H9 (cell line): ENCODE measurements around the gene COX5B. TPM values are rescaled to one million over a fixed set of nuclear protein-coding genes. Genes with fewer than 3 reads are reported as not detected.

Experiments
- DNase-seq: peaks from one replicate; pipeline ENCODE4 v3.0.0-alpha.2; 2017
- H2AFZ ChIP-seq: one replicate; pipeline ENCODE4 v1.6.1; 2013; ENCODE audit warnings: mild to moderate bottlenecking, low read length, control low read depth, moderate library complexity
- H2AK5ac ChIP-seq: 2 replicates; pipeline ENCODE4 v1.6.1; 2013; ENCODE audit warnings: low read length, control low read depth, mixed read lengths; ENCODE audit not compliant: insufficient read length
- H2BK120ac ChIP-seq: one replicate; pipeline ENCODE4 v1.6.1; 2013; ENCODE audit warnings: low read depth, mild to moderate bottlenecking, low read length, control low read depth, inconsistent platforms; ENCODE audit not compliant: poor library complexity, severe bottlenecking
- H2BK12ac ChIP-seq: 2 replicates; pipeline ENCODE4 v1.6.1; 2013; ENCODE audit warnings: low read length, control low read depth, mixed read lengths, low read depth; ENCODE audit not compliant: insufficient read length
- H2BK15ac ChIP-seq: 2 replicates; pipeline ENCODE4 v1.6.1; 2013; ENCODE audit warnings: low read depth, low read length, control low read depth
- H2BK20ac ChIP-seq: one replicate; pipeline ENCODE4 v1.6.1; 2013; ENCODE audit warnings: low read depth, mild to moderate bottlenecking, low read length, control low read depth, inconsistent platforms; ENCODE audit not compliant: poor library complexity, severe bottlenecking
- H2BK5ac ChIP-seq: 2 replicates; pipeline ENCODE4 v1.6.1; 2013; ENCODE audit warnings: low read length, control low read depth, mixed read lengths; ENCODE audit not compliant: insufficient read length
- H3K14ac ChIP-seq: 2 replicates; pipeline ENCODE4 v1.6.1; 2013; ENCODE audit warnings: low read length, control low read depth; ENCODE audit not compliant: insufficient read depth
- H3K18ac ChIP-seq: 2 replicates; pipeline ENCODE4 v1.6.1; 2013; ENCODE audit warnings: low read depth, mild to moderate bottlenecking, mixed read lengths, low read length, control low read depth; ENCODE audit not compliant: insufficient read length
- H3K23ac ChIP-seq: 2 replicates; pipeline ENCODE4 v1.6.1; 2013; ENCODE audit warnings: low read length, control low read depth, mixed read lengths, low read depth; ENCODE audit not compliant: insufficient read length
- H3K23me2 ChIP-seq: 2 replicates; pipeline ENCODE4 v1.6.1; 2013; ENCODE audit warnings: low read depth, mild to moderate bottlenecking, mixed read lengths, low read length, control low read depth; ENCODE audit not compliant: insufficient read length, poor library complexity, severe bottlenecking
- H3K27ac ChIP-seq: 2 replicates; pipeline ENCODE4 v1.5.1; 2013; ENCODE audit warnings: low read length, control low read depth, mixed read lengths, low read depth; ENCODE audit not compliant: insufficient read length
- H3K27me3 ChIP-seq: 2 replicates; pipeline ENCODE4 v1.6.1; 2013; ENCODE audit warnings: low read length, control low read depth, inconsistent platforms; ENCODE audit not compliant: insufficient read depth
- H3K4ac ChIP-seq: 2 replicates; pipeline ENCODE4 v1.6.1; 2013; ENCODE audit warnings: low read depth, mild to moderate bottlenecking, control low read depth, inconsistent platforms, low read length, moderate library complexity
- H3K4me1 ChIP-seq: 2 replicates; pipeline ENCODE4 v1.6.1; 2013; ENCODE audit warnings: low read length, control low read depth, inconsistent platforms; ENCODE audit not compliant: insufficient read depth
- H3K4me2 ChIP-seq: 2 replicates; pipeline ENCODE4 v1.6.1; 2013; ENCODE audit warnings: low read length, control low read depth, mixed read lengths; ENCODE audit not compliant: insufficient read length, insufficient read depth
- H3K56ac ChIP-seq: 2 replicates; pipeline ENCODE4 v1.6.1; 2013; ENCODE audit warnings: low read depth, mild to moderate bottlenecking, mixed read lengths, low read length, control low read depth; ENCODE audit not compliant: insufficient read length
- H3K79me1 ChIP-seq: 2 replicates; pipeline ENCODE4 v1.6.1; 2013; ENCODE audit warnings: low read depth, mild to moderate bottlenecking, moderate library complexity, low read length, control low read depth, inconsistent platforms; ENCODE audit not compliant: insufficient read depth, poor library complexity, severe bottlenecking
- H3K79me2 ChIP-seq: 2 replicates; pipeline ENCODE4 v1.6.1; 2013; ENCODE audit warnings: low read length, control low read depth, inconsistent platforms; ENCODE audit not compliant: insufficient read depth
- H3K9ac ChIP-seq: 2 replicates; pipeline ENCODE4 v1.6.1; 2013; ENCODE audit warnings: low read length, control low read depth, mixed read lengths; ENCODE audit not compliant: insufficient read length; ENCODE audit errors: extremely low read depth
- H3K9me3 ChIP-seq: one replicate; pipeline ENCODE4 v1.6.1; 2013; ENCODE audit warnings: low read depth, low read length, inconsistent platforms; ENCODE audit not compliant: control insufficient read depth
- H3T11ph ChIP-seq: one replicate; pipeline ENCODE4 v1.6.1; 2013; ENCODE audit warnings: mild to moderate bottlenecking, low read length, control low read depth, inconsistent platforms
- H4K20me1 ChIP-seq: one replicate; pipeline ENCODE4 v1.6.1; 2013; ENCODE audit not compliant: control insufficient read depth, insufficient read length, insufficient read depth
- H4K5ac ChIP-seq: 2 replicates; pipeline ENCODE4 v1.6.1; 2013; ENCODE audit warnings: low read depth, mild to moderate bottlenecking, mixed read lengths, low read length, control low read depth; ENCODE audit not compliant: insufficient read length
- H4K8ac ChIP-seq: replicated peaks from 2 replicates; pipeline ENCODE4 v1.6.1; 2013; ENCODE audit warnings: low read length, control low read depth, mixed read lengths, low read depth; ENCODE audit not compliant: insufficient read length
- H4K91ac ChIP-seq: 2 replicates; pipeline ENCODE4 v1.6.1; 2013; ENCODE audit warnings: low read depth, mild to moderate bottlenecking, moderate library complexity, mixed read lengths, low read length, control low read depth; ENCODE audit not compliant: insufficient read length
- H3K27ac Mint-ChIP-seq, 3 experiments: 2 replicates in 2 of 3; 3 replicates in 1 of 3; pipeline ENCODE4 v1.8.0; 2020 to 2021; ENCODE audit warnings: mixed read lengths in 3 of 3, mild to moderate bottlenecking in 1 of 3, moderate library complexity in 1 of 3
- H3K27me3 Mint-ChIP-seq: 2 replicates; pipeline ENCODE4 v1.8.0; 2021; ENCODE audit warnings: low read depth, mild to moderate bottlenecking, moderate library complexity, mixed read lengths
- H3K36me3 Mint-ChIP-seq, 3 experiments: 2 replicates in 2 of 3; 3 replicates in 1 of 3; pipeline ENCODE4 v1.8.0; 2020 to 2021; ENCODE audit warnings: low read depth in 3 of 3, mixed read lengths in 3 of 3; ENCODE audit not compliant: insufficient read depth in 1 of 3
- H3K4me1 Mint-ChIP-seq, 2 experiments: 2 replicates each; pipeline ENCODE4 v1.8.0; 2020; ENCODE audit warnings: mixed read lengths in 2 of 2
- H3K4me3 Mint-ChIP-seq, 2 experiments: 2 replicates in 1 of 2; 3 replicates in 1 of 2; pipeline ENCODE4 v1.8.0; 2020 to 2021; ENCODE audit warnings: mild to moderate bottlenecking in 2 of 2, mixed read lengths in 2 of 2, moderate library complexity in 1 of 2
- H3K9me3 Mint-ChIP-seq, 2 experiments: 2 replicates in 1 of 2; 3 replicates in 1 of 2; pipeline ENCODE4 v1.8.0; 2020; ENCODE audit warnings: mild to moderate bottlenecking in 2 of 2, mixed read lengths in 2 of 2, moderate library complexity in 1 of 2
- WGBS: extraction: QIAGEN DNeasy Blood & Tissue Kit; methylation state at CpG from one replicate; pipeline ENCODE4 v1.1.7; 2013; ENCODE audit warnings: missing lambda C conversion rate, low lambda C conversion rate, mixed read lengths; ENCODE audit not compliant: insufficient read length; ENCODE audit errors: extremely low coverage; 5-methylcytosine and 5-hydroxymethylcytosine counted together
- total RNA-seq: library from RNA; stranded (reverse); gene quantifications from 2 replicates; pipeline ENCODE4 v1.2.1, GENCODE V29; 2021
- TF ChIP-seq, protein P1 (sequence below): fragments of 200-600 bp; sonication (generic); conservative IDR thresholded peaks from 3 replicates; pipeline ENCODE4 v1.8.0; 2021; ENCODE audit warnings: antibody characterized with exemption, mild to moderate bottlenecking

Gene COX5B
- total RNA-seq, 1 experiment from 2014 or later, result 237 TPM

GRCh38 chr2:97651114-97651513 lies 5.3 kb downstream of the COX5B start:
- TF ChIP-seq, protein P1, sequence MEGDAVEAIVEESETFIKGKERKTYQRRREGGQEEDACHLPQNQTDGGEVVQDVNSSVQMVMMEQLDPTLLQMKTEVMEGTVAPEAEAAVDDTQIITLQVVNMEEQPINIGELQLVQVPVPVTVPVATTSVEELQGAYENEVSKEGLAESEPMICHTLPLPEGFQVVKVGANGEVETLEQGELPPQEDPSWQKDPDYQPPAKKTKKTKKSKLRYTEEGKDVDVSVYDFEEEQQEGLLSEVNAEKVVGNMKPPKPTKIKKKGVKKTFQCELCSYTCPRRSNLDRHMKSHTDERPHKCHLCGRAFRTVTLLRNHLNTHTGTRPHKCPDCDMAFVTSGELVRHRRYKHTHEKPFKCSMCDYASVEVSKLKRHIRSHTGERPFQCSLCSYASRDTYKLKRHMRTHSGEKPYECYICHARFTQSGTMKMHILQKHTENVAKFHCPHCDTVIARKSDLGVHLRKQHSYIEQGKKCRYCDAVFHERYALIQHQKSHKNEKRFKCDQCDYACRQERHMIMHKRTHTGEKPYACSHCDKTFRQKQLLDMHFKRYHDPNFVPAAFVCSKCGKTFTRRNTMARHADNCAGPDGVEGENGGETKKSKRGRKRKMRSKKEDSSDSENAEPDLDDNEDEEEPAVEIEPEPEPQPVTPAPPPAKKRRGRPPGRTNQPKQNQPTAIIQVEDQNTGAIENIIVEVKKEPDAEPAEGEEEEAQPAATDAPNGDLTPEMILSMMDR, result no peak

More at GRCh38 chr2:97651114-97651513, 5.3 kb downstream of the COX5B start:
- no peaks in the 10 kb centered on the region for H3K4me1 ChIP-seq
- no peak overlapping the region for H3K18ac ChIP-seq
- Mint-ChIP-seq H3K4me1 (peaks cover 5% of the 10 kb centered on the region in 2 experiments), H3K4me3 (no peak overlapping the region), H3K36me3 (peaks cover 41 to 60% (median 55%) of the 10 kb centered on the region in 3 experiments), H3K9me3 (peaks cover 3 to 8% of the 10 kb centered on the region in 2 experiments; a peak in 4 of 5 replicates), H3K27ac (no peak overlapping the region), H3K27me3 (peaks cover 1% of the 10 kb centered on the region; the same call in 1 of the 2 replicates)
- H3K23me2 ChIP-seq, result no peaks in the 10 kb centered on the region
- whole genome bisulfite sequencing, result no CpG with 5 or more reads among the region's 4 CpGs
- H2BK15ac ChIP-seq, result no peak overlapping the region
- H3K9ac ChIP-seq, result no peak overlapping the region
- no peak overlapping the region for H2AFZ ChIP-seq
- no peak overlapping the region for H3K4ac ChIP-seq
- no peak overlapping the region for H3K56ac ChIP-seq
- H2BK120ac ChIP-seq, result no peak overlapping the region
- no peak for DNase-seq
- no peak overlapping the region for H3T11ph ChIP-seq
- H4K91ac ChIP-seq, result no peak overlapping the region
- H3K23ac ChIP-seq, result no peak overlapping the region
- H2AK5ac ChIP-seq, result no peak overlapping the region
- no peaks in the 10 kb centered on the region for H3K79me2 ChIP-seq
- no peak overlapping the region for H3K14ac ChIP-seq
- H3K27me3 ChIP-seq, result no peaks in the 10 kb centered on the region
- no peak overlapping the region for H3K27ac ChIP-seq
- no peak overlapping the region for H3K4me2 ChIP-seq
- H4K5ac ChIP-seq, result no peak overlapping the region
- H3K9me3 ChIP-seq, result peaks cover 9% of the 10 kb centered on the region
- no peak overlapping the region for H2BK5ac ChIP-seq
- no peak overlapping the region for H2BK12ac ChIP-seq
- no peak overlapping the region for H4K8ac ChIP-seq
- H3K79me1 ChIP-seq, result peaks cover 2% of the 10 kb centered on the region
- H4K20me1 ChIP-seq, result no peaks in the 10 kb centered on the region
- no peak overlapping the region for H2BK20ac ChIP-seq
